ENCODE results near the gene SLC28A3.

The SLC28A3 gene

DNA sequence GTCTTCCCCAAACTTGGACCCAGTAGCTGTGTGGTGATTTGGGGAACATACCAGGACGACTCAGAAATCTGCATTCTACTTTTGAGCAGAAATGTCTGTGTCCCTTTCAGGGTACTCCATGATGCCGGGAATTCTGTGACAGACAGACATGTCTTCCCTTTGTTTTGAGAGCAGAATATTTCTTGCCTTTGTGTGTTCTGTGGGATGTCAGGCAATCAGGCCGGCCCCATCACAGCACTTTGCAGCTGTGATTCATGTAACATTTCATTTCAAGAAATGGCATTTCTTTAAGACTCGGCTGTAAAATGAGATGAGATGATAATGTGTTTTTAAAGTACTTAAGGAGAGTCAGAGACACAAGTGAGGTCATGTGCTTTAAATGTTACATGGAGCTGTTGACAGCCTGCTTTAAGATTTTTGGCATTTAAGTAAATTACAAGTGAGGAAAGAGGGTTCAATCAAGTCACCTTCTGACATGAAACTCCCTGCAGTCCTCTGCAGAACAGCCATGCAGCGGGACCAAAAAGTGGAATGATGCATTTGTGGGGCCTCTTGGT lies 98.7 kb downstream of the SLC28A3 start:
- DNase-seq = no peak

DNA sequence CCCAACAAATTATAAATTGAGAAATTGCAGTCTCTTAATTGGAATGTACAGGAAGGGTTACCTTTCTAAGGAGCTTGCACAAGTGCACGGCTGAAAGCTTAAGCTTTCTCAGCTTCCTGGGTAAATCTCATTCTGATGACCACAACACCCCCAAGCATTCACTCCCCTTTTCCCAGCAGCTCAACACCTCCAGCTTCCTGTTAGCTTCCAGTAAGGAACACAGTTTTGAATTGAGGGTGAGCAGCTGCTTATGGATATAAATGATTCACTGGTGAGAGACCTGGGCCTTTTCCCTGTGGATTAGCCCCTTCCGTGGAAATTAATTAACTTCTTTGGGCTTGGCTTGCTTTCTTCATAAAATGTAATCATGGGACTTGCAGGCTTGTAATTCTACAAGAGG lies 101.2 kb downstream of the SLC28A3 start:
- no peak for DNase-seq

DNA sequence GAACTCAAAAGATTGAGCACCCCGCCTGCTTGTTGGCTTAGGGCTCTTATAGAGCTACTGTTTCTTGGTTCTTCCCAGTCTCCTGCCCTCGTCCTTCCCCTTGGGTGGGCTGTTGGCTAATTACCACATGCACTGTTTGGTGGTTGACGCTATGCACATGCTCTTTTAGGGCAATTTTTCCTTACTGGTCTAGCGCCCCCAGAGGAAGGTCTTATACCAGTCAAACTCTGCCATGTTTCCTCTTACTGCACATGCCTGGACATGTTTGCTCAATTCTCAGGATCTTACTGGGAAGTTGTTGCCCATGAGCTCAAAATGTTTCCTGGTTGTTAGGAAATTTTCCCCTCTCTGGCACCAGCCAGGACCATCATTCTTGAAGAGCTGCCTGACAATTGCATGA lies 101.9 kb downstream of the SLC28A3 start:
- no peak for DNase-seq

DNA sequence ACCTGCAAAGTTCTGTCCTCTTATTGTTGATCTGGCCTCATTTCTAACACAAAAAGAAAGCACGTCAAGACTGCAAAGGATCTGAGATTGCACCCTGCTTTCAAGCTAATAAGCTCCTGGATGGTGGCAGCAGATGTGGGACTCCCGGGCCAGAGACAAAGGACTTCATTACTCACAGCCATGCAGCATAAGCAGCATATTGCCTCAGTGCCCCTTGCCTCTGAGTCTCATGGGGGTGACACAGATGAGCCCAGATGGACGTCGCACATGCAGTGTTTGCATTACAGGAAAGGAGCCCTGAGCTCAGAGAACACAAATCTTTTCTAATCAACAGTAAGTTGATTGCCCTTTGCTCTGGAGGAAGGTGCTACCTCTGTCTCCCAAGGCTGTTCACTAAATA lies 105.0 kb downstream of the SLC28A3 start:
- DNase-seq = no peak

DNA sequence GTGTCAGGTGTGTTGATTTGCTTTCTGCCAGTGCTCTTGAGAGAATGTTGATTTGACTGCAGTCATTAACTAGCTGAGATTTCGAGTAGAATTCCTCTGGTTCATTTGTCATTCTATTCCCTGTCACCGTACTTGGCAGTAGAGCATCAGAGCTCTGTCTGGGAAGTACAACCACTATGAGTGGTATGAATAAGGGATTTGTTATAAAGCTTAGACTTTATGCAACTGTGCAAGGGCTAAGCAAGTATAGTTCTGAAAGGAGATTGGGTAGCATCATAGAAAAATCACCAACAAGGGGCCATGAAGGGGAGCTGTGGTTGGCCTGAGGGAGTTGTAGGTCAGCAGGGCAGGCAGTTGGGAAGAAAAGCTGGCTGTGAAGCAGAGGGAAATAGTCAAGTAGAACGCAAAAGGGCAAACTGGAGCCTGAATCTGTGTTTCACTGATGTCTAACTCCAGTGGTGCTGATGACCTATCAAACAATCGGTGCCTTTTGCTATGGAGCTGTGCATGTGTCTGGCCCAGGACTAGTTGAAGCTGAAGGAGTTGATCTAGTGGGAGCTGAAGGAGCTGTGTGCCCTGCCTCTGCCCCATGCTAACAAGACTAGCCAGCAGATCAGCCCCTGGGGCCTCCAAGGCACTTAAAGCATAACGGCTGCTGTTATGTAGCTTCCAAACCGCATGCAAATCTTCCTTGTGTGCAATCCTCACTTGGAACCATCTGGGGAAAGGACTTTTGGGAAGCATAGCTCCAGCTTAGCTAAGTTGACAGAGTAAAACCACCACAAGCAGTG lies 110.0 kb downstream of the SLC28A3 start:
- no peak for DNase-seq

DNA sequence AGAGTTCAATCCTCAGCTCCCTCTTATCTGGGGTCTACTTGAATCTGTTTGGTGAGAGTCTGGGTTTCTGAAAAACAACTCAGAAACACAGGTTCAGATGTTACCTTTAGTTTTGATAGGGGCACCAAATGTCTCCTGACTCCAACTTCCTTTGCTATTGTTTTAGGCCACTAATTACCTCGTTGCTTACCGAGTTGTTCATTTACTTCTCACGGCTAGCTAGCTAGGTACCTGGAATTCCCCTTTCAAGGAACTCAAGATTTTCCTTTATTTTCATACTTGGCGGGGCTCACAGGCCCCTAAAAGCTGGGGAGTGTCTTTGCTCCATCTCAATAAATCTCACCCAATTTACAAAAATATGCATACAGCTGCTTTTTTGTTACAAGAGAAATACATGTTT lies 111.4 kb downstream of the SLC28A3 start:
- DNase-seq = no peak

DNA sequence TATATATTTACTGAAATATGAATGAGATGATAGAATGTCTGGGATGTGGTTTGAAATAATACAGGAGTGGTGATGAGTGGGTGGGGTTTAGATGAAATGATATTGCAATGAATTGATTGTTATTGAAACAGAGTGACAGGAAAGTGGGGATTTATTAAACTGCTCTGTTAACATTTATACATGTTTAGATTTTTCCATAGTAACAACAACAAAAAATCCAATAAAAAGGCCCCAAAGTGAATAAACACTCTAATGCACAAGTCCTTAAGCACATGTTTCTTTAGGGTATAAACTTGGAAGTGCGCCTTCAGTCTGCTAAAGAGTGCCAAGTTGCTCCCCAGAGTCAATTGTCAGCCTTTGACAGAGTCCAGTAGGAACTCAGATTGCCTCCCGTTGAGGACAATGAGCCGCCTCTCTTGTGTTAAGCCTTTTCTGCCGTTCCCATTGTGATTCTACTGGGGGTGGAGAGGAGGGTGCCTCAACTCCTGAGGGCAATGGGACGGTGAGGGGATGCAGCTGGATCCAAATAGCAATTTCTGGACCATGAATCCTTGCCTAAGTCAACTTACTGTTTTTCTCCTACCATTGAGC lies 112.3 kb downstream of the SLC28A3 start:
- DNase-seq = no peak

DNA sequence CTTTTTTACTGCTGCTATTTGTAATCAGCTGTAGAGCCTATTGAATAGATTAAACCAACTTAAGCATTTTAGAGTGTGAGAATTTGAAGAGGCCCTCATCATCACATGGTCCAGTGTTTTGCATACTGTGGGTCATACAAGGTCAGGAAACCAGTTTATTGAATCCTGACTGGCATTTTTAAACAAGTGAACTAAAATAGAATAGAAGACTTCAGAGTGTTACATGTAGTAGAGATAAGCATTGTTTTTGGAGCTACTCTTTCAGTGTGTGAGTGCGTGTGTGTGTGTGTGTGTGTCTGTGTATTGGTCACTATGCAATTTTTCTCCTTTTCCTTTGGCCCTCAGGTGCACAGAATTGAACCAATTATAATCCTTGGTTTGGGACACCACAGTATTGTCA lies 114.4 kb downstream of the SLC28A3 start:
- no peak for DNase-seq

Data from amygdala (tissue), 56 donors.